Measurements from ENCODE around the gene FGF1.

The FGF1 gene

DNA sequence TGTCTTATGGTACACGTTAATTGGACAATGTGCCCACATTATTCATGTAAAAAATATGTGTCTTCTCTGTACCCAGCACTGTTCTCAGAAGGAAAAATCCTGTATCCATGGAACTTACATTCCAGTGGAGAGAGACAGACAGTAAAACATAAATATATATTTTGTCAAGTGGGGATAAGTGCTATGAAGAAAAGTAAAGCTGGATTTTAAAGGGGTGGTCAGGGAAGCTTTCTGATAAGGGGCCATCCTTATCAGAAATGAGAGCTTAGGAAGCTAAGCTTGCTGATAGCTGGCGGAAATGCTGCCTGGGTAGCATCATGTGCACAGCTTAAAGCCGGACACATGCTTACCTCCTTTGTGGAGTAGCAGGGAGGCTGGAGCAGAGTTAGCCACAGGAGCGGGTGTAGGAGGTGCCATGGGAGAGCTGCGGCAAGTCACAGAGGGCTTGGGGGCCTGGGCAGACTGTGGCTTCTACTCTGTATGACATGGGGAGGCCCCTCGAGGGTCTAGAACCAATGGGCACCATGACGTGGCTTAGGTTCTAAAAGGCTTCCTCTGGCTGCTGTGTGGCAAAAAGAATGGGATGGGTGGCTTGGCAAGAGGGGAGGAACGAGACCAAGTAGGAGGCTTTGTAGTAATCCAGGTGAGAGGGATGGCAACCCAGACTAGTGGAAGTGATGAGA, 141.7 kb downstream of the FGF1 start:
- peaks cover 2% of the 10 kb centered on the region; the same call in 1 of the 2 replicates for H3K4me1 ChIP-seq (ENCODE audit: control insufficient read depth, insufficient read depth, low read length)
- ChIA-PET CTCF (interaction anchor here (0.5 to 1.4 kb wide), 3 partner anchors 8 to 393 kb away, joined by 3 to 4 read pairs (median 3); no protein-coding TSS in a partner anchor), POLR2A (no interaction called here)

DNA sequence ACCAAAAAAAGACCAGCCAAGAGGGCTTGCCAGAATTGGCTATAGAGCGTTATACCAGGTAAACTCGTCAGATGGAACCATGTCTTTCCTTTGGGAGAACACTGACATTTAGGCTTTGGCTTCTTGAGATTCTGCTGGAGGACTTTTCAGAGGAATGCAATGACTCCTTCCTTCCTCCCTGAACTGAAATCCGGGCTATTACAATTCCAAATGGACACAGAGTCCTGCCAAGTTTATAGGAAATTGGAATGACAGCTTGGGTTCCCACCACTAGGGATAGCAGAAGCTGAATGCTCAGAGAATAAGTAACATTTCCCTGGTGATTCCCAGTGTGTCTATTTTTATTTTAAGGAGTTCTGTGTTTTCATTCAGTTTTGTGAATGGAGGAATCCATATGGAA, 143.0 kb downstream of the FGF1 start:
- Histone ChIP-seq H3K4me3 (ENCODE audit: low read depth, low read length) (no peak overlapping the region), H3K9me3 (ENCODE audit: control insufficient read depth, insufficient read depth, low read depth, low read length) (no peaks in the 10 kb centered on the region), H3K27ac (ENCODE audit: extremely low read depth, low read depth, low read length) (no peak overlapping the region), H3K4me1 (ENCODE audit: control insufficient read depth, insufficient read depth, low read length) (no peaks in the 10 kb centered on the region), H3K36me3 (ENCODE audit: control insufficient read depth in 2 of 2, insufficient read depth in 1 of 2, low read length in 2 of 2) (no peaks in the 10 kb centered on the region)
- POLR2A ChIA-PET: no interaction called here
- no peak for TF ChIP-seq ZNF768 (tag by site-specific recombination; IDR thresholded peaks at IDR 0.05)
- TF ChIP-seq ZNF600 (tag by site-specific recombination; IDR thresholded peaks at IDR 0.05): no peak
- TF ChIP-seq ZNF707 (tag by site-specific recombination; IDR thresholded peaks at IDR 0.05): no peak
- no peak for TF ChIP-seq EGR2 (tag by site-specific recombination; IDR thresholded peaks at IDR 0.05; ENCODE audit: low read depth)
- TF ChIP-seq, protein P1, sequence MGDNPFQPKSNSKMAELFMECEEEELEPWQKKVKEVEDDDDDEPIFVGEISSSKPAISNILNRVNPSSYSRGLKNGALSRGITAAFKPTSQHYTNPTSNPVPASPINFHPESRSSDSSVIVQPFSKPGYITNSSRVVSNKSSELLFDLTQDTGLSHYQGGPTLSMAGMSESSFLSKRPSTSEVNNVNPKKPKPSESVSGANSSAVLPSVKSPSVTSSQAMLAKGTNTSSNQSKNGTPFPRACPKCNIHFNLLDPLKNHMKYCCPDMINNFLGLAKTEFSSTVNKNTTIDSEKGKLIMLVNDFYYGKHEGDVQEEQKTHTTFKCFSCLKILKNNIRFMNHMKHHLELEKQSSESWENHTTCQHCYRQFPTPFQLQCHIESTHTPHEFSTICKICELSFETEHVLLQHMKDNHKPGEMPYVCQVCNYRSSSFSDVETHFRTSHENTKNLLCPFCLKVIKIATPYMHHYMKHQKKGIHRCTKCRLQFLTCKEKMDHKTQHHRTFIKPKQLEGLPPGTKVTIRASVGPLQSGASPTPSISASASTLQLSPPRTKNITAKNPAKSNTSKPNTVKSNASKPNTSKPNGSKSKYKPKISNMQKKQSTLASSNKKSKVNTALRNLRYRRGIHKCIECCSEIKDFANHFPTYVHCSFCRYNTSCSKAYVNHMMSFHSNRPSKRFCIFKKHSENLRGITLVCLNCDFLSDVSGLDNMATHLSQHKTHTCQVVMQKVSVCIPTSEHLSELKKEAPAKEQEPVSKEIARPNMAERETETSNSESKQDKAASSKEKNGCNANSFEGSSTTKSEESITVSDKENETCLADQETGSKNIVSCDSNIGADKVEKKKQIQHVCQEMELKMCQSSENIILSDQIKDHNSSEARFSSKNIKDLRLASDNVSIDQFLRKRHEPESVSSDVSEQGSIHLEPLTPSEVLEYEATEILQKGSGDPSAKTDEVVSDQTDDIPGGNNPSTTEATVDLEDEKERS (tag by site-specific recombination; IDR thresholded peaks at IDR 0.05): no peak
- no peak for TF ChIP-seq YY2 (tag by site-specific recombination; IDR thresholded peaks at IDR 0.05)
- TF ChIP-seq, protein P2, sequence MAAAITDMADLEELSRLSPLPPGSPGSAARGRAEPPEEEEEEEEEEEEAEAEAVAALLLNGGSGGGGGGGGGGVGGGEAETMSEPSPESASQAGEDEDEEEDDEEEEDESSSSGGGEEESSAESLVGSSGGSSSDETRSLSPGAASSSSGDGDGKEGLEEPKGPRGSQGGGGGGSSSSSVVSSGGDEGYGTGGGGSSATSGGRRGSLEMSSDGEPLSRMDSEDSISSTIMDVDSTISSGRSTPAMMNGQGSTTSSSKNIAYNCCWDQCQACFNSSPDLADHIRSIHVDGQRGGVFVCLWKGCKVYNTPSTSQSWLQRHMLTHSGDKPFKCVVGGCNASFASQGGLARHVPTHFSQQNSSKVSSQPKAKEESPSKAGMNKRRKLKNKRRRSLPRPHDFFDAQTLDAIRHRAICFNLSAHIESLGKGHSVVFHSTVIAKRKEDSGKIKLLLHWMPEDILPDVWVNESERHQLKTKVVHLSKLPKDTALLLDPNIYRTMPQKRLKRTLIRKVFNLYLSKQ (tag by site-specific recombination; IDR thresholded peaks at IDR 0.05; ENCODE audit: borderline replicate concordance): no peak
- TF ChIP-seq, protein P3, sequence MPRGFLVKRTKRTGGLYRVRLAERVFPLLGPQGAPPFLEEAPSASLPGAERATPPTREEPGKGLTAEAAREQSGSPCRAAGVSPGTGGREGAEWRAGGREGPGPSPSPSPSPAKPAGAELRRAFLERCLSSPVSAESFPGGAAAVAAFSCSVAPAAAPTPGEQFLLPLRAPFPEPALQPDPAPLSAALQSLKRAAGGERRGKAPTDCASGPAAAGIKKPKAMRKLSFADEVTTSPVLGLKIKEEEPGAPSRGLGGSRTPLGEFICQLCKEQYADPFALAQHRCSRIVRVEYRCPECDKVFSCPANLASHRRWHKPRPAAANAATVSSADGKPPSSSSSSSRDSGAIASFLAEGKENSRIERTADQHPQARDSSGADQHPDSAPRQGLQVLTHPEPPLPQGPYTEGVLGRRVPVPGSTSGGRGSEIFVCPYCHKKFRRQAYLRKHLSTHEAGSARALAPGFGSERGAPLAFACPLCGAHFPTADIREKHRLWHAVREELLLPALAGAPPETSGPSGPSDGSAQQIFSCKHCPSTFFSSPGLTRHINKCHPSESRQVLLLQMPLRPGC (tag by site-specific recombination; IDR thresholded peaks at IDR 0.05): no peak
- TF ChIP-seq ZNF391 (tag by site-specific recombination; IDR thresholded peaks at IDR 0.05; ENCODE audit: borderline replicate concordance, low read depth): no peak
- TF ChIP-seq, protein P4, sequence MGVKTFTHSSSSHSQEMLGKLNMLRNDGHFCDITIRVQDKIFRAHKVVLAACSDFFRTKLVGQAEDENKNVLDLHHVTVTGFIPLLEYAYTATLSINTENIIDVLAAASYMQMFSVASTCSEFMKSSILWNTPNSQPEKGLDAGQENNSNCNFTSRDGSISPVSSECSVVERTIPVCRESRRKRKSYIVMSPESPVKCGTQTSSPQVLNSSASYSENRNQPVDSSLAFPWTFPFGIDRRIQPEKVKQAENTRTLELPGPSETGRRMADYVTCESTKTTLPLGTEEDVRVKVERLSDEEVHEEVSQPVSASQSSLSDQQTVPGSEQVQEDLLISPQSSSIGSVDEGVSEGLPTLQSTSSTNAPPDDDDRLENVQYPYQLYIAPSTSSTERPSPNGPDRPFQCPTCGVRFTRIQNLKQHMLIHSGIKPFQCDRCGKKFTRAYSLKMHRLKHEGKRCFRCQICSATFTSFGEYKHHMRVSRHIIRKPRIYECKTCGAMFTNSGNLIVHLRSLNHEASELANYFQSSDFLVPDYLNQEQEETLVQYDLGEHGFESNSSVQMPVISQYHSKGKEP (tag by site-specific recombination; IDR thresholded peaks at IDR 0.05): no peak
- no peak for TF ChIP-seq SALL2 (tag by site-specific recombination; IDR thresholded peaks at IDR 0.05; ENCODE audit: borderline replicate concordance)
- CTCF ChIA-PET: interaction anchor here (0.7 to 1.4 kb wide), 2 partner anchors 44 to 391 kb away, joined by 3 to 4 read pairs; no protein-coding TSS in a partner anchor

More for the DNA sequence above, 141.7 kb downstream of the FGF1 start:
- no peak overlapping the region for H3K27ac ChIP-seq (ENCODE audit: extremely low read depth, low read depth, low read length)
- H3K4me3 ChIP-seq (ENCODE audit: low read depth, low read length): no peak overlapping the region
- no peaks in the 10 kb centered on the region for H3K9me3 ChIP-seq (ENCODE audit: control insufficient read depth, insufficient read depth, low read depth, low read length)
- no peaks in the 10 kb centered on the region for H3K36me3 ChIP-seq (ENCODE audit: control insufficient read depth in 2 of 2, insufficient read depth in 1 of 2, low read length in 2 of 2)
- TF ChIP-seq SP2 (tag by site-specific recombination; IDR thresholded peaks at IDR 0.05) (no peak), OSR2 (tag by site-specific recombination; IDR thresholded peaks at IDR 0.05) (no peak), HOXA7 (CRISPR knock-in tag; IDR thresholded peaks at IDR 0.05; ENCODE audit: borderline replicate concordance) (no peak), KLF16 (tag by site-specific recombination; IDR thresholded peaks at IDR 0.05) (no peak), ZNF777 (tag by site-specific recombination; IDR thresholded peaks at IDR 0.05; ENCODE audit: borderline replicate concordance) (no peak), ZNF350 (tag by site-specific recombination; IDR thresholded peaks at IDR 0.05) (no peak), ZNF366 (tag by site-specific recombination; conservative IDR thresholded peaks at IDR 0.05) (no peak), ZNF221 (tag by site-specific recombination; IDR thresholded peaks at IDR 0.05; ENCODE audit: borderline replicate concordance) (no peak), ZNF16 (tag by site-specific recombination; IDR thresholded peaks at IDR 0.05; ENCODE audit: low read depth) (no peak), ZNF670 (tag by site-specific recombination; IDR thresholded peaks at IDR 0.05; ENCODE audit: low read depth) (no peak), ZNF146 (tag by site-specific recombination; IDR thresholded peaks at IDR 0.05) (no peak), YY2 (tag by site-specific recombination; IDR thresholded peaks at IDR 0.05) (no peak), GLIS2 (tag by site-specific recombination; IDR thresholded peaks at IDR 0.05) (no peak)
